HG03442 (cell line): Measurements from ENCODE around the gene VWA5A.
"Not testable (repeated sequence)": the region's sequence is repeated elsewhere in the genome, so short reads cannot be mapped to it uniquely, and the experiment has no call there.

Source experiments
- ATAC-seq: cut with Tn5 transposase; IDR thresholded peaks from one replicate; pipeline ENCODE4 v1.9.1; 2021; ENCODE audit warnings: mild to moderate bottlenecking, moderate library complexity; ENCODE audit not compliant: unreplicated experiment

VWA5A gene

DNA sequence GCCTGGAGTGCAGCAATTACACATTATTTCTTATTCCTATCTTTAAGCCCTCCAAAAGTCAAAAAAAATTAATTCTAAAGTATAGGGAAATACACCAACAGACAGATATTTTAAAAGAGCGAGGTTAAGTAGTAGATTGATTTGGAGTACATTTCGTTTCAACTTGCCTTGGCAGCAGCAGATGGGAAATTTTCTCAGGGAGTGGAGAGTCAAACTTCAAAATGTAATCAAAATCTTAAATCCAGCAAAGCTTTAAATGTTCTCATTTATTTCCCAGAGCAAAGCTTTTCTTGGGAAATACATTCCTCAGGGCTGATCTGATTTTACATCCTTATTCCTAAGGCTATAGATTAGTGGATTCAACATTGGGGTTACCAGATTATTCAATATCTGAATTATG, 21.9 kb upstream of the VWA5A start:
- ATAC-seq: no peak

DNA sequence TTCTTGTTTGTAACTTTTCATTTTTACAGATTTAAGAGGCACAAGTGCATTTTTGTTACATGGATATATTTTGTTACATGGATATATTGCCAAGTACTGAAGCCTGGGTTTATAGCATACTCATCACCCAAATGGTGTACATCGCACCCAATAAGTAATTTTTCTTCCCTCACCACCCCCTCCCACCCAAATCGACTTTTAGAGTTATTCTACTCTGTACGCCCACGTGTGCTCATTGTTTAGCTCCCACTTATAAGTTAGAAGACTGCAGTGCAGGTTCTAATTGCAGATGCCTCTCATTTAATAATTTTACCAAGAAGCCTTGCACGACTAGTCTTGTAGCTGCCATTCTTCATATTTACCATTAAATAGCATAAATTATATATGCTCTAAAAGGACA, 20.5 kb upstream of the VWA5A start:
- no peak for ATAC-seq

DNA sequence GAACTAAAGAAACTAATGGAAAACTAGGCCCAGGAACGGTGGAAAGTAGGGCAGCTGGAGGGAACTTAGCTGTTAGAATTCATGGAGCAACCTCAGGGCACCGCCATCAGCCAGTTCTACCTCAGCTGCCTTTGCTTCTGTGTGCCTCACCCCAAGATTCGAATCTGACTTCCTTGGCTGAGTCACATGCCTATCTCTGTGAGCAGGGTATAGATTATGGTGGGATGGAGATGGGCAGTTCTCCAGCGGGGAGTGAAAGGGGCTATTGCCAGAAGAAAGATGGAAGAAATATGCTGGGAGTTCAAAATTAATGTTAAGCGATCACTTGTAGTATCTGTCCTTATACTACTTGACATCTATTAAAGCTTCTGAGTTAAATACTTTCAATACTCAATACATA, 18.9 kb upstream of the VWA5A start:
- ATAC-seq: no peak

DNA sequence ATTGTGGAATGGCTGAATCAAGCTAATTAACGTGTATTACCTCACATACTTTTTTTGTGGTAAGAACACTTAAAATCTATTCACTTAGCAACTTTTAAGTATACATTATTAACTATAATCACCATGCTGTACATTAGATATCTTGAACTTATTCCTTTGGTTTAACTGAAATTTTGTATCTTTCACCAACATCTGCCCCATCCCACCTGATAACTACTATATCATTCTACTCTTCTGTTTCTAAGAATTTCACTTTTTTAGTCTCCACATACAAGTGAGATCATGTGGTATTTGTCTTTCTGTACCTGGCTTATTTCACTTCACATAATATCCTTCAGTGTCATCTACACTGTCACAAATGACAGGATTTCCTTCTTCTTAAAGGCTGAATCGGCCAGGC, 17.1 kb upstream of the VWA5A start:
- no peak for ATAC-seq

DNA sequence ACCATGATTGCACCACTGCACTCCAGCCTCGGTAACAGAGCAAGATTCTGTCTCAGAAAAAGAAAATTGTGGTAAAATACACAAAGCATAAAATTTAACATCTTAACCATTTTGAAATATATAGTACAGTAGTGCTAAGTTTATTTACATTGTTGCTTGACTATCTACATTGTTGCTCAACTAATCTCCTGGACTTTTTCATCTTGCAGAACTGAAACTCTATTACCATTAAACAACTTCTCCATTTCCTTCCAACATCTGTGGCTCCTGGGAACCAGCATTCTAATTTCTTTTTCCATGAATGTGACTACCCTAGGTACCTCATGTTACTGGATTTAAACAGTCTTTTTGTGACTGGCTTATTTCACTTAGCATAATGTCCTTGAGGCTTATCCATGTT, 13.5 kb upstream of the VWA5A start:
- ATAC-seq: no peak

DNA sequence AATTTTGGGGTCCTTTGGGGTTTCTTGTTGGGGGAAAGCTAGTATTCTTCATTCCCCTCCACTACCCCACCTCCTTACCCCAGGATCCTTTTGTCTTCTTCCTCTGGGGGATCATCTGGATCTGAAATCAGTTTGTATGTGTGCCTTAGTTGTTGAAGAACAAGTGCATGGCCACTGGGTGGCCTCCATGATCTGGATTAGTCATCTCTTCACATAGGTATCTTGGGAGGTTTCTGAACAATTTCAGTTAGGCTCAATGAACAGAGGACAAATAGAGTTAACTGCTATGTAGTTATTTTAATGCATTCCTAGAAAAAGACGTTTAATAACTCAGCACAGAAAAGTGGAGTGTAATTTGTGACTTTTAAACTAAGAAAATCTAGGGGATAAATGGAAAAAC, 7.1 kb upstream of the VWA5A start:
- peak; percentile 65 for ATAC-seq

DNA sequence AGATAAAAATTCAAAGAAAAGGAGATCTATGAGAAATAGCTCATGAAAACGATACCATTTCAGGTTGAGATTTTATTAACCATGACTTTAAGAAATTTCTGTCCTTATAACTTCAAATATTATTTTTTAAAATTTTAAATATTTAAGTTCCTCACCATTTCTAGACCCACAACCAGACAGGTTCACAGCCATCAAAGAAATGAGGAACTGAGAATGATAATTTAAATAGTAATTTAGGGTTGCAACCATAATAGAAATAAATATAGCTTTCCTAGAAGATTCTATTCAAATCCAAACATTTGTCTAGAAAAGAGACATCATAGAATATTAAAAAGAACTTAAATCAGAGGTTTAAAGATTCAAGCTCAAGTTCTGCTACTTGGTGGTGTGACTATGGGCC, 5.9 kb upstream of the VWA5A start:
- no peak for ATAC-seq

DNA sequence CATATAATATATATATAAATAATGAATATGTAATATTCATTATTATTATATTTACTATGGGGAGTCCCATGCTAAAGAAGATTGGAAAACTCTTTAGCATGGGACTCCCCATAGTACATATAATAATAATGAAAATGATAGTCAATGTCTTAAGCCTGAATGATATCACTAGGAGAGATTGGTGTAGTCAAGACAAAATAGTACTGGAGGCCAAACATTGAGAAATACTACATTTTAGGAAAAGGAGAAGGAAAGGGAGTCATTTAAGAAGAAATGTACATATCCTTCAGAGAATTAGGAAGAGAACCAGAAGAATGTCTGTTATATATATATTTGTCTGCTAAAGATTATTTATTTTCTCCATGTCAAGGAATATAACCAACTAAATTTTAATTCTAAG, 5.0 kb upstream of the VWA5A start:
- no peak for ATAC-seq

DNA sequence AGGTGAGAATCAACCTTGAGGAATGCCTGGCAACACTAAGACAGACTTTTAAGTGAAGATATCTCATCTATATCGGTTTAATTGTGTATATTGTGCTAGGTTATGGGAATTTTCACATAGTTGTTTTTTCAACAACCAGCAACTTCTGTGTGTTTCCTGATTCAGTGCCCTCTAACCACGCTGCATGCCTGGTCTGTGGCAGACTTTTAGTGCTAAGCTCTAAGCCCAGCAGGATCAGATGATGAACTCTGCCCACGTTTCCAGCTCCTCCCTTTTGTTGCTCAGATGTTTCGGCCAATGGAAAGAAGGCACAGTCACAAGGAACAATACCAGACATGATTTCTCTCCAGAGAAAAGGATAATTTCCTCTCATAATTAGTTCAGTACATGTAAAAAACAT, 1.4 kb upstream of the VWA5A start:
- ATAC-seq: no peak

DNA sequence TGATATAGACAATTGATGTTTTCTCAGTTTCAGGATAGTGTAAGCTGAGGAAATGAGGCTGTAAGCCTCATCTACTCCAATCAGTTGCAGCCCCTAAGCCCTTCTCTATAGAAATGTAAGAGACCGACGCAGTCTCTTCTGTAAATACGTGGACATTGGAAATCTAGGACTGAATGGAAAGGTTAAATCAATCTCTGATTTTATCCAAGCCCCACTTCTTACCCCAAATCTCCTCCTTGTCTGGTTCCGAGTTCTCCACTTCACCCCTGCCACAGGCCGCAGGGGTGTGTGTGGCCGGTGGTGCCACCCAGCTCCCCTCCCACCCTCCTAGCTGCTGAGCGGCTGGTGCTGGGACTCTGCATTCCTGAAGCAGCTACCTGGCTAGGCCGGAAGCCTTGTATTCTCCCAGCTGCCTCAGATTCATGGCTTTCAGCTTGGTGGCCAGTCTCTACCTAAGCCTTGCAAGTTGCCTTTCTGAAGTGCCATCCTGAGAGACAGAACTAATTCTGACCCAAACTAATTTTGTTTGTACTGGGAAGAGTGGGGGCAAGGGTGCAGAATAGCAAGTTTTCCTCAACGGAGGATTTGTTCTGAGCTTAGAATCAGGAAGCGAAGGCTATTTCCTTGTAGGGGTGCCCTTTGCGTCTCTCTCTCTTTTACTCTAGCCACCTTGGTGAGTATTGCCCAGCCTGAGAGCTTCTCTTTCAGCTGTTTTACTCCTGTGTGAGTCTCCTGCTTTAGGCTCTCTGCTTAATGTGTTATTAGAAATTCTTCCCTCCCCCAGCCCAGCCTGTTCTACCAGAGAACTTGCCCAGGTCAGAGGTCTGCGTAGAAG, 749 bp downstream of the VWA5A start:
- no peak for ATAC-seq

DNA sequence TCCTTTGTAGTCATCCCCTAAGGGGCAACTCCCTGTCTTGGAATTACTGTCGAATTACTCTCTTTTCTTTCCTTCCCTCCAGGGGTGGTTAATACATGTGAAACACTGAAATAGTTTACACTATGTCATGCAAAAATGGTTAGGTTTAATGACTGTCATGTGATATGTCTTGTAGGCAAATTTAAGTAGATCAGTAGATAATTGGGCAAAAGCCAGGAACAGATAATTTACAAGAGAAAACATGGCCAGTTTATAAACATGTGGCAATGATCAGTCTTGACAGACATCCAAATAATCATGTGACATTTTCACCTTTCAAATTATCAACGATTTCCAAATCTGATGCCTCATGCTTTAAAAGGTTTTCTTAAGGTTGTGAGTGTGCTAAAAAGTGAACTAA, 3.9 kb downstream of the VWA5A start:
- no peak for ATAC-seq

DNA sequence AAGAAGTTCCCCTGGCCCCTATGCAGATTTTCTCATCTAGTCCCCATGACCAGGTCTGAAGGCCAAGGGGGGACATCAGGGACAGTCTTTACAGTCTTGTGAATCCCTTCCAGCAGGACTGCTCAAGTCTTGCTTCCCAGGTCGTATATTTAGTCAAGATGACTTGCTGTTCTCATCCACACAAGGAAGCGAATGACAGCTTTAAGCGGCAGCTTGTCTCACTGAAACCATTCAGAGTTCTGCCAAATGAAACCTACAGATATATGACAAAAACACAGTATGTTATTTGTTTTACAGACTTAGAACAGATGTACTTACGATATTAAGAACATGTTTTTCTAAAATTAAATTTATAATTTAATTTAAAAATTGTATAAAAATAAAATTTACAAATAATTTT, 5.6 kb downstream of the VWA5A start:
- no peak for ATAC-seq

DNA sequence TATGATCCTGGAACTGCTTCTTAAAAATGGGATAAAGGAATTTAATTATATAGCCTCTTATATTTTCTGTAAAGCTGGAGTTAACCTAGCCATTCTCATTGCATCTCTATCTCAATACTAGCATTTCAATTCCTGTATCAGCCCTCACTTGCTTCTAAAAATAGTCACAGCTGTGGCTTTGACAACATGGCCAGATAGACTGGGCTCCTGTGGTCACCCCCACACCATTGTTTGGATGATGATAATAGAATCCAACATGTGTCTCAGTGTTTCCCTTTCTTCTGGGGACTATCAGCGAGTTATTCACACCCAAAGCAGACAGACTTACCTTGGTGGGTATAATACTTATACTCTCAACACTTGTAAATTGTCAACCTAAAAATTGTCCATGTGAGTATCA, 6.9 kb downstream of the VWA5A start:
- no peak for ATAC-seq

DNA sequence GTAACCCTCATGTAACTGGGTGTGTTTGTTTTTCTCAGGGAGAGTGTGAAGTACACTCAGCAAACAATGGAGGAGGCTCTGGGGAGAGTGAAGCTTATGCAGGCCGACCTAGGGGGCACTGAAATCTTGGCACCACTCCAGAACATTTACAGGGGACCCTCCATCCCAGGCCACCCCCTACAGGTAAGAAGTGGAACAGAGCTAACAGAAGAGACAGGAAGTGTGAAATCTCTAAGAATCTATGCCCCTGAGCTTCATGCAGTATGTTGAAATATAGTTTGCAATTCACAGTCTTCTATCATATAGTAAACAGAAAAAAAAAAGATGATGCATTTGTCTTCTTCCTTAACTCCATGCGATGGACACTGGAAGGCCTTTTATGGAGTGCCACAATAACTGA, 8.4 kb downstream of the VWA5A start:
- no peak for ATAC-seq

DNA sequence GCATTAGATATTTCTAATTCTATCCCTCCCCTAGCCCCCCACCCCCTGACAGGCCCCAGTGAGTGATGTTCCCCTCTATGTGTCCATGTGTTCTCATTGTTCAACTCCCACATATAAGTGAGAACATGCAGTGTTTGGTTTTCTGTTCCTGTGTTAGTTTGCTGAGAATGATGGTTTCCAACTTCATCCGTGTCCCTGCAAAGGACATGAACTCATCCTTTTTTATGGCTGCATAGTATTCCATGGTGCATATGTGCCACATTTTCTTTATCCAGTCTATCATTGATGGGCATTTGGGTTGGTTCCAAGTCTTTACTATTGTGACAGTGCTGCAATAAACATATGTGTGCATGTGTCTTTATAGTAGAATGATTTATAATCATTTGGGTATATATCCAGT, 11.9 kb downstream of the VWA5A start:
- ATAC-seq: not testable (repeated sequence)

DNA sequence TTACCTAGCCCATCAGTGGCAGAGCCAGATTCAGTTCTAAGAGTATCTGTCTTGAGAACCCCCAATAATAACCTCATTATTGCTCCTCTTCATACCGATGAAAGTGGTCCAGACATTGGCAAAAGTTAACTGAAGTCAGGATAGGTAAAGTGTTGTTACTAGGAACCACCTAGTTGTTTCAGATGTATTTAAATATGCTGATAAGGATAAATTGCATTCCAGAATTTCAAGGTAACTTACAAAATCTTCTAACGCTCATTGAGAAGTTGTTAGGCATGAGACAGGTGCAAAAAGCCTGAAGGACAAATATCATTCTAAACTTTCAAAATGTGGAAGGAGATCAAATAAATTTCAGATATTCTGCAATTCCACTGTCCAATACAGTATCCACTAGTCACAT, 27.8 kb downstream of the VWA5A start:
- no peak for ATAC-seq

DNA sequence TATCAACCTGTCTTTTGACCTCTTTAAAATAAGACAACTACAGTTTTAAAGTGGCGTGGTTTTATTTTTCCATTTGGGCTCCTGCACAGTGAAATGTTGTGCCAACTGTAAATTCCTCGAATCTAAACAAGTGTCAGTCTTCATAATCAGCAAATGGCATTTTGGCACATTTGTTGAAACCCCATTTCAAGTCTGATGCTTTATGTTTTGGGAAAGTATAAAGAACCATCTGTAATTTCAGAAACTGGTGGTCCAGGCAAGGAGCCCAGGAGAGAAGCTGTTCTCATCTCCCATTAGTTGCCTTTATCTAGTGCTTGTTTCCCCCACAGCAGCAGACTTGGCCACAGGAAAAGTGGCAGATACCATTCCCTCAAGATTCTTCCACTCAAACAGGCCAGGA, 32.7 kb downstream of the VWA5A start:
- ATAC-seq: no peak

DNA sequence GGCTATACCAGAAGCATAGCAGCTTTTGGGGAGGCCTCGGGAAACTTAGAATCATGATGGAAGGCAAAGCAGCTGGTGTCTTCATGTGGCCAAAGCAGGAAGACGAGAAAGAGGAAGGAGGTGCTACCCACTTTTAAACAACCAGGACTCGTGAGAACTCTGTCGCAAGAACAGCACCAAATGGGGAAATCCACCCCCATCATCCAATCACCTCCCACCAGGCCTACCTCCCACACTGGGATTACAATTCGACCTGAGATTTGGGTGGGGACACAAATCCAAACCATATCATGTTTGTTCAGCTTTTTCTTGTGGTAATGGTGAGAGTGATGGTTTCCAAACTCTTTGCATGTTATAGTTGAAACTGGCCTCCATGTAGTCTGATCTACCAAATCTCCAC, 35.4 kb downstream of the VWA5A start:
- no peak for ATAC-seq

DNA sequence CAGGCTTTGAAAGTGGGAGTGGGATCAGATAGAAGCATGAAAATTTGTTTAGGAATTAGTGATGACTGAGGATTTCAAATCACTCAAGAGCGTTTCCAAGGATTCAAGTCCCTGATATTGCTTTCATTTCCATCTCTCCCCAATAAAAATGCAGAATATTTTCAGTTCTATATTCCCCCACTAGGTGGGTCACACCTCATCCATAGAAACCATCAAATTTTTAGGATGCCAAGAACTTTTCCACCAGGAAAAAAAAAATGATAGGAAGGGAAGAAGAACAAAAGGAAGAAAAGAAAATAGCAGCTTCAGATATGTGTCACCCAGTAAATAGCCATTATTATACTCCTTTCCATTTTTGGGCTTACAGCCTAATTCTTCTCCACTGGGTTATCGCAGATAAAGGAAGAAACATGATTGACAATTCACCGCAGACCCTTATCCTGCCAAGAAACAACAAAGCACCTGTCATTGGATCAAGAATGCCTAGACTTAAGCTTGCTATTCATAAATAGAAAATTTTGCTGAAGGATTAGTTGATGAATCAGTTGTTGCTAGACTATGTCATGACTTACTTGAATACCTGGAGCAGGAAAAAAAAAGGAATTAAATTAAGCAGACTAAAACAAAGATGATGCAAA, 37.6 kb downstream of the VWA5A start:
- ATAC-seq: no peak

DNA sequence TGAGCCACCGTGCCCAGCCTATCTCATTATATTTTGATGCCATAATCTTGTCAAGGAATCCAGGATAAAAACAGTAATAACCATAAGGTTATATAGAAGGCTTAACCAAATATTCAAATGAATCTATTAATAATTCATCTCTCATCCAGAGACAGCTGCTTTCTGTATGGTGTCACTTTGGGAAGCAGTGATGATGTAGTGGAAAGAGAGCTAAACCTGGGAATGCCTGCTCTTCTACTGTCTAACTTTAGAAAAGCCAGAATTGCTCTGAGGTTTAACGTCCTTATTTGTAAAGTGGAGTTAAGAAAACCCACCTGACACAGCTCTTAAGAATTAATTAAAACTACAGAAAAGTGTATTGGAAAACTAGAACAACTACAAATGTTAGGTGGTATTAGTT, 38.6 kb downstream of the VWA5A start:
- no peak for ATAC-seq

DNA sequence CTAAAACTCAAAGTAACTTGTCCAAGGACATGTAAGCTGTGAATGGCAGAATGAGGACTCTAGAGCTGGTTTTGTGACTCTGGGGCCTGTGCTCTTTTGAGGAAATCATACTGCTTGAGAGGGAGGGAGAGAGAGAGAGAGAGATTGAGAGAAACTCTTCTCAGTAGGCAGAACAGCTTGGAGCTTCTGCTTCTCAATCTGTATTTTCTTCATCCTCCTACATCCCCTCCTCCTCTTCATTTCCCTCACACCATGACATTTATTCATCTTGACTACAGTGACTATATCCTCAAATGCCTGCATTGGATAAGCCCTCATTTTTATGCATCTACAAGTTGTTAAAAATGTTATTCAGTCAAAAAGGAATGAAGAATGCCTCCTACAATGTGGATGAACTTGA, 44.2 kb downstream of the VWA5A start:
- ATAC-seq: no peak

DNA sequence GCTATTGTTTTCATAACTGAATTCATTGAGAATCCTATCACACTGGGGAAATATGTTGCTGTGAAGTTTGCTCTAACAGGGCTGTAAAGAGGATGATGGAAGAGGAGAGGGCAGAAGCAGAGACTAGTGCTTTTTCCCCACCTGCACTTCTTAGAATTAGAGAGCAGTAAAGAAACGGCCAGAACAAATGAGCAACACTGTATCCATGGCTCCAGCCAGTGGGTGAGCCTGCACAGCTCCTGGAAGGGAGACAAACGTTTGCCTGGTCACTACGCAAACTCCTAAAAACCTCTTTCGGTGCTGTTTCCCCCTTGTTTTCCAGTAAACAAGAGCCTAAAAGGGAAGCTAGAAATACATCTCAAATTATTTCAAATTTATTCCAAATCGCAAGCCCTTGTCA, 45.7 kb downstream of the VWA5A start:
- ATAC-seq: no peak

DNA sequence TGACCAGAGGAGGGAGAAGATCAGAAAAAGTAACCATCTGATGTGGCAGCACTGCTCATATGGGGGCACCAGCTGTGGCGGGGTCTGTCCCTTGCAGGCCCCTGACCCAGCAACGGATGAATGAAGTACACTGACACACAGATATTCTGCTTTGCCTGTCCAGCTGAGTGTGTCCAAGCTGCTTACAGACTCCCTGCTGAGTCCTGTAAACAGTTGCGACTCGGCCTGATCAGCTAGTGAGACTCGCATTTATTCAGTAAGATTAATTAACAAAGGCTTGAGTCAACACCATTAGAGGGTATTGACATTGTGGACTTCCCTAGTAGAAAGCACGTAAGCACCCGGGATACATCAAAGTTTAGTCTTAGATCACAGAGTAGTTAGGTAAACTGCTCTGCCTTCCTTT, 52.6 kb downstream of the VWA5A start:
- ATAC-seq: no peak
